ENCODE results near the gene TNS3. TPM values are rescaled to one million over a fixed set of nuclear protein-coding genes. Genes with fewer than 3 reads are reported as not detected.

The TNS3 gene
- total and polyA plus RNA-seq, 9 of the 15 experiments (the other 6 are each of a cell fraction or from before 2014, with no cell fraction given) = 0.20 TPM; not detected in 8

DNA sequence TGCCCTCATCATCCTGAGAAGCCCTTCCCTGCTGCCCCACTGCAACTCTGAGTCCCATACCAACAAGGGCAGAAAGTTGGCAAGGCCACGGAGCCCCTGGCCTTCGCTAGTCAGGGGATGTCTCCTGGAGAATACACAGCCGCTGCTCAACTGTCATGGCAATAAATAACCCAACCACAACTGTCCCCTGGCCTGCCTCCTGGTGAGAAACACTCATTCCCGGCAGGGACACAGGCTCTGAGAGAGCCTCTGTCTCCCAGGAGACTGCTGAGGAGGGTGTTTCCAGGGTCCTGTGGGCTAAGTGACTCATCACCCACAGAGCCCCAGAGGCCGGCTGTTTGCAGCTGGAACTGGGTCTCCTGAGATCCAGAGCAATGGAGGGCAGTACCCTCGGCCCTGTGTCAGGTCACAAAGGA is 354.1 kb downstream of the TNS3 start:
- Histone ChIP-seq H2AFZ (ENCODE audit: low read depth, low read length) (peak overlapping the region; percentile 78), H3K9me1 (ENCODE audit: control insufficient read depth, insufficient read depth, low read length) (peaks cover 4% of the 10 kb centered on the region), H4K20me1 (replicated peaks; ENCODE audit: control insufficient read depth, insufficient read depth, low read length) (no peaks in the 10 kb centered on the region), H3K4me3 (no peak overlapping the region), H3K9ac (ENCODE audit: insufficient read depth in 1 of 2, low read depth in 2 of 2, low read length in 2 of 2) (peak overlapping the region in 1 of 2 experiments; percentile 68; a peak in 2 of 4 replicates), H3K27me3 (ENCODE audit: control insufficient read depth in 2 of 2, insufficient read depth in 2 of 2, low read length in 2 of 2) (no peaks in the 10 kb centered on the region), H3K36me3 (ENCODE audit: control insufficient read depth, insufficient read depth, low read length) (no peaks in the 10 kb centered on the region), H3K9me3 (replicated peaks; ENCODE audit: control insufficient read depth, insufficient read depth, low read depth, low read length) (no peaks in the 10 kb centered on the region), H3K4me2 (ENCODE audit: insufficient read depth, low read length) (peak overlapping the region; percentile 71), H3K4me1 (replicated peaks in 1 of 2; ENCODE audit: control insufficient read depth in 2 of 2, insufficient read depth in 2 of 2, low read length in 2 of 2) (peaks cover 17 to 31% of the 10 kb centered on the region in 2 experiments), H3K79me2 (ENCODE audit: control insufficient read depth, insufficient read depth, low read length) (no peaks in the 10 kb centered on the region), H3K27ac (ENCODE audit: extremely low read depth, low read depth, low read length) (peak overlapping the region; percentile 59)
- WGBS (ENCODE audit: insufficient coverage, low coverage, missing lambda C conversion rate) = 0% methylated on average over 6 of the region's 6 CpGs
- FAIRE-seq (peak; percentile 90), DNase-seq (ENCODE audit: extremely low read depth in 1 of 4, low spot score in 3 of 4) (peak; percentile 51 to 85 (median 70)), ATAC-seq (peak; percentile 82)
- intact Hi-C loops (cut with micrococcal nuclease) (loop anchor here (1.0 kb wide), 2 partner anchors 8 to 1310 kb away; no protein-coding TSS in a partner anchor), in situ Hi-C loops (cut with MboI) (no loop called here)
- POLR2A ChIA-PET = interaction anchor here (0.6 to 2.3 kb wide), 3 partner anchors 9 to 850 kb away, joined by 3 to 12 read pairs (median 3); no protein-coding TSS in a partner anchor
- no TSS peak for BruUV-seq (replicated peaks)
- CTCF ChIA-PET (ENCODE audit: low intra/inter-chr PET ratio) = no interaction called here
- peak; percentile 98 for TF ChIP-seq MEIS2 (IDR thresholded peaks at IDR 0.05; ENCODE audit: partially characterized antibody)
- TF ChIP-seq, protein P1, sequence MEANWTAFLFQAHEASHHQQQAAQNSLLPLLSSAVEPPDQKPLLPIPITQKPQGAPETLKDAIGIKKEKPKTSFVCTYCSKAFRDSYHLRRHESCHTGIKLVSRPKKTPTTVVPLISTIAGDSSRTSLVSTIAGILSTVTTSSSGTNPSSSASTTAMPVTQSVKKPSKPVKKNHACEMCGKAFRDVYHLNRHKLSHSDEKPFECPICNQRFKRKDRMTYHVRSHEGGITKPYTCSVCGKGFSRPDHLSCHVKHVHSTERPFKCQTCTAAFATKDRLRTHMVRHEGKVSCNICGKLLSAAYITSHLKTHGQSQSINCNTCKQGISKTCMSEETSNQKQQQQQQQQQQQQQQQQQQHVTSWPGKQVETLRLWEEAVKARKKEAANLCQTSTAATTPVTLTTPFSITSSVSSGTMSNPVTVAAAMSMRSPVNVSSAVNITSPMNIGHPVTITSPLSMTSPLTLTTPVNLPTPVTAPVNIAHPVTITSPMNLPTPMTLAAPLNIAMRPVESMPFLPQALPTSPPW (CRISPR knock-in tag; IDR thresholded peaks at IDR 0.05) = peak; percentile 50
- TF ChIP-seq, protein P2, sequence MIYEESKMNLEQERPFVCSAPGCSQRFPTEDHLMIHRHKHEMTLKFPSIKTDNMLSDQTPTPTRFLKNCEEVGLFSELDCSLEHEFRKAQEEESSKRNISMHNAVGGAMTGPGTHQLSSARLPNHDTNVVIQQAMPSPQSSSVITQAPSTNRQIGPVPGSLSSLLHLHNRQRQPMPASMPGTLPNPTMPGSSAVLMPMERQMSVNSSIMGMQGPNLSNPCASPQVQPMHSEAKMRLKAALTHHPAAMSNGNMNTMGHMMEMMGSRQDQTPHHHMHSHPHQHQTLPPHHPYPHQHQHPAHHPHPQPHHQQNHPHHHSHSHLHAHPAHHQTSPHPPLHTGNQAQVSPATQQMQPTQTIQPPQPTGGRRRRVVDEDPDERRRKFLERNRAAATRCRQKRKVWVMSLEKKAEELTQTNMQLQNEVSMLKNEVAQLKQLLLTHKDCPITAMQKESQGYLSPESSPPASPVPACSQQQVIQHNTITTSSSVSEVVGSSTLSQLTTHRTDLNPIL (CRISPR knock-in tag; IDR thresholded peaks at IDR 0.05) = no peak
- TF ChIP-seq, protein P3, sequence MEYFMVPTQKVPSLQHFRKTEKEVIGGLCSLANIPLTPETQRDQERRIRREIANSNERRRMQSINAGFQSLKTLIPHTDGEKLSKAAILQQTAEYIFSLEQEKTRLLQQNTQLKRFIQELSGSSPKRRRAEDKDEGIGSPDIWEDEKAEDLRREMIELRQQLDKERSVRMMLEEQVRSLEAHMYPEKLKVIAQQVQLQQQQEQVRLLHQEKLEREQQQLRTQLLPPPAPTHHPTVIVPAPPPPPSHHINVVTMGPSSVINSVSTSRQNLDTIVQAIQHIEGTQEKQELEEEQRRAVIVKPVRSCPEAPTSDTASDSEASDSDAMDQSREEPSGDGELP (CRISPR knock-in tag; IDR thresholded peaks at IDR 0.05; ENCODE audit: borderline replicate concordance) = peak; percentile 75; the same call in 1 of the 2 replicates
- no peak for TF ChIP-seq TBL1XR1 (IDR thresholded peaks at IDR 0.05; ENCODE audit: low read length in 2 of 2)
- no peak for TF ChIP-seq BRCA1 (IDR thresholded peaks at IDR 0.05)
- no peak for TF ChIP-seq BRCA1 (CRISPR knock-in tag; IDR thresholded peaks at IDR 0.05)
- TF ChIP-seq ZNF436 (CRISPR knock-in tag; IDR thresholded peaks at IDR 0.05) = no peak
- TF ChIP-seq BRD9 (IDR thresholded peaks at IDR 0.05; ENCODE audit: low read depth, partially characterized antibody) = no peak
- TF ChIP-seq, protein P4, sequence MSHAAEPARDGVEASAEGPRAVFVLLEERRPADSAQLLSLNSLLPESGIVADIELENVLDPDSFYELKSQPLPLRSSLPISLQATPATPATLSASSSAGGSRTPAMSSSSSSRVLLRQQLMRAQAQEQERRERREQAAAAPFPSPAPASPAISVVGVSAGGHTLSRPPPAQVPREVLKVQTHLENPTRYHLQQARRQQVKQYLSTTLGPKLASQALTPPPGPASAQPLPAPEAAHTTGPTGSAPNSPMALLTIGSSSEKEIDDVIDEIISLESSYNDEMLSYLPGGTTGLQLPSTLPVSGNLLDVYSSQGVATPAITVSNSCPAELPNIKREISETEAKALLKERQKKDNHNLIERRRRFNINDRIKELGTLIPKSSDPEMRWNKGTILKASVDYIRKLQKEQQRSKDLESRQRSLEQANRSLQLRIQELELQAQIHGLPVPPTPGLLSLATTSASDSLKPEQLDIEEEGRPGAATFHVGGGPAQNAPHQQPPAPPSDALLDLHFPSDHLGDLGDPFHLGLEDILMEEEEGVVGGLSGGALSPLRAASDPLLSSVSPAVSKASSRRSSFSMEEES (CRISPR knock-in tag; IDR thresholded peaks at IDR 0.05) = no peak
- TF ChIP-seq RBFOX2 (IDR thresholded peaks at IDR 0.05; ENCODE audit: low read depth, low read length) = no peak
- peak in 2 of 3 experiments; percentile 19 to 64 for TF ChIP-seq YY1 (IDR thresholded peaks at IDR 0.05; ENCODE audit: borderline replicate concordance in 1 of 3, control insufficient read depth in 1 of 3, extremely low read depth in 1 of 3, insufficient read depth in 3 of 3, insufficient read length in 1 of 3, insufficient replicate concordance in 2 of 3, low read depth in 1 of 3, low read length in 2 of 3)
- TF ChIP-seq SMARCE1 (IDR thresholded peaks at IDR 0.05) = peak; percentile 73; the same call in 1 of the 2 replicates
- TF ChIP-seq, protein P5, sequence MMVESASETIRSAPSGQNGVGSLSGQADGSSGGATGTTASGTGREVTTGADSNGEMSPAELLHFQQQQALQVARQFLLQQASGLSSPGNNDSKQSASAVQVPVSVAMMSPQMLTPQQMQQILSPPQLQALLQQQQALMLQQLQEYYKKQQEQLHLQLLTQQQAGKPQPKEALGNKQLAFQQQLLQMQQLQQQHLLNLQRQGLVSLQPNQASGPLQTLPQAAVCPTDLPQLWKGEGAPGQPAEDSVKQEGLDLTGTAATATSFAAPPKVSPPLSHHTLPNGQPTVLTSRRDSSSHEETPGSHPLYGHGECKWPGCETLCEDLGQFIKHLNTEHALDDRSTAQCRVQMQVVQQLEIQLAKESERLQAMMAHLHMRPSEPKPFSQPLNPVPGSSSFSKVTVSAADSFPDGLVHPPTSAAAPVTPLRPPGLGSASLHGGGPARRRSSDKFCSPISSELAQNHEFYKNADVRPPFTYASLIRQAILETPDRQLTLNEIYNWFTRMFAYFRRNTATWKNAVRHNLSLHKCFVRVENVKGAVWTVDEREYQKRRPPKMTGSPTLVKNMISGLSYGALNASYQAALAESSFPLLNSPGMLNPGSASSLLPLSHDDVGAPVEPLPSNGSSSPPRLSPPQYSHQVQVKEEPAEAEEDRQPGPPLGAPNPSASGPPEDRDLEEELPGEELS (CRISPR knock-in tag; IDR thresholded peaks at IDR 0.05; ENCODE audit: borderline replicate concordance) = no peak
